ENCODE results near the gene SWAP70.

The SWAP70 gene

GRCh38 chr11:9688716-9689511 is 25.0 kb downstream of the SWAP70 start:
- H3K4me1 ChIP-seq = peaks cover 11% of the 10 kb centered on the region
- H3K4me3 ChIP-seq (ENCODE audit: low read depth, low read length) = no peak overlapping the region
- no peak overlapping the region for H3K9ac ChIP-seq
- H3K79me2 ChIP-seq = peaks cover 5% of the 10 kb centered on the region
- no peak for TF ChIP-seq CTCF (IDR thresholded peaks at IDR 0.05)
- no peak overlapping the region for H2AFZ ChIP-seq
- no peaks in the 10 kb centered on the region for H3K27me3 ChIP-seq (ENCODE audit: control insufficient read depth, insufficient read depth, low read length)
- H3K9me3 ChIP-seq (ENCODE audit: control insufficient read depth, low read length) = no peaks in the 10 kb centered on the region
- H3K27ac ChIP-seq = peak overlapping the region; percentile 81
- no peaks in the 10 kb centered on the region for H3K36me3 ChIP-seq (ENCODE audit: control insufficient read depth, insufficient read depth, low read length)
- H3K4me2 ChIP-seq (ENCODE audit: low read length) = peak overlapping the region; percentile 49

- Histone ChIP-seq H3K4me1 (peaks cover 11% of the 10 kb centered on the region), H3K36me3 (ENCODE audit: control insufficient read depth, insufficient read depth, low read length) (no peaks in the 10 kb centered on the region)
- TF ChIP-seq CTCF (IDR thresholded peaks at IDR 0.05) = no peak
Measured at GRCh38 chr11:9689721-9690120, 25.8 kb downstream of the SWAP70 start.

GRCh38 chr11:9691865-9692264 is 28.0 kb downstream of the SWAP70 start:
- H3K79me2 ChIP-seq = peaks cover 10% of the 10 kb centered on the region
- no peaks in the 10 kb centered on the region for H3K9me3 ChIP-seq (ENCODE audit: control insufficient read depth, low read length)
- no peak overlapping the region for H2AFZ ChIP-seq
- H3K27me3 ChIP-seq (ENCODE audit: control insufficient read depth, insufficient read depth, low read length) = no peaks in the 10 kb centered on the region
- no peak overlapping the region for H3K9ac ChIP-seq
- H3K36me3 ChIP-seq (ENCODE audit: control insufficient read depth, insufficient read depth, low read length) = no peaks in the 10 kb centered on the region
- H3K4me3 ChIP-seq (ENCODE audit: low read depth, low read length) = no peak overlapping the region
- H3K4me1 ChIP-seq = peaks cover 11% of the 10 kb centered on the region
- H3K27ac ChIP-seq = peak overlapping the region; percentile 16
- no peak overlapping the region for H3K4me2 ChIP-seq (ENCODE audit: low read length)
- TF ChIP-seq CTCF (IDR thresholded peaks at IDR 0.05) = no peak

More at GRCh38 chr11:9689721-9690120, 25.8 kb downstream of the SWAP70 start:
- peak overlapping the region; percentile 81 for H3K27ac ChIP-seq
- no peaks in the 10 kb centered on the region for H3K27me3 ChIP-seq (ENCODE audit: control insufficient read depth, insufficient read depth, low read length)
- no peak overlapping the region for H3K9ac ChIP-seq
- H3K79me2 ChIP-seq = peaks cover 5% of the 10 kb centered on the region
- H2AFZ ChIP-seq = no peak overlapping the region
- peak overlapping the region; percentile 49 for H3K4me2 ChIP-seq (ENCODE audit: low read length)
- H3K4me3 ChIP-seq (ENCODE audit: low read depth, low read length) = no peak overlapping the region
- H3K9me3 ChIP-seq (ENCODE audit: control insufficient read depth, low read length) = no peaks in the 10 kb centered on the region

- peak overlapping the region; percentile 25 for H3K27ac ChIP-seq
- no peak overlapping the region for H3K9ac ChIP-seq
- no peak overlapping the region for H3K4me2 ChIP-seq (ENCODE audit: low read length)
- no peaks in the 10 kb centered on the region for H3K27me3 ChIP-seq (ENCODE audit: control insufficient read depth, insufficient read depth, low read length)
- no peaks in the 10 kb centered on the region for H3K36me3 ChIP-seq (ENCODE audit: control insufficient read depth, insufficient read depth, low read length)
- peaks cover 11% of the 10 kb centered on the region for H3K4me1 ChIP-seq
- H2AFZ ChIP-seq = no peak overlapping the region
- no peak for TF ChIP-seq CTCF (IDR thresholded peaks at IDR 0.05)
- peaks cover 8% of the 10 kb centered on the region for H3K79me2 ChIP-seq
- no peak overlapping the region for H3K4me3 ChIP-seq (ENCODE audit: low read depth, low read length)
- H3K9me3 ChIP-seq (ENCODE audit: control insufficient read depth, low read length) = no peaks in the 10 kb centered on the region
Measured at GRCh38 chr11:9692691-9693090, 28.8 kb downstream of the SWAP70 start.

Data from parathyroid adenoma (tissue), 2 donors.